AG09319 (cell line): ENCODE data around the gene HCK.

Experiments
- DNase-seq: peaks from one replicate; pipeline ENCODE4 v3.0.0-alpha.2; 2010; ENCODE audit warnings: low read depth; ENCODE audit errors: extremely low read depth
- CTCF ChIP-seq: IDR thresholded peaks from 2 replicates; pipeline ENCODE4 v1.5.1; 2011; ENCODE audit warnings: low read depth, mild to moderate bottlenecking, inconsistent platforms, low read length, moderate library complexity

HCK gene

GRCh38 chr20:32053648-32054047 lies 1.6 kb downstream of the HCK start:
- no peak for DNase-seq
- no peak for TF ChIP-seq CTCF

- DNase-seq = no peak
- no peak for TF ChIP-seq CTCF
These were observed 4.9 kb downstream of the HCK start for GRCh38 chr20:32056708-32057483.

- no peak for TF ChIP-seq CTCF
- no peak for DNase-seq
These were observed 5.7 kb downstream of the HCK start for GRCh38 chr20:32057656-32058184.

GRCh38 chr20:32059189-32059588 lies 7.1 kb downstream of the HCK start:
- TF ChIP-seq CTCF = no peak
- DNase-seq = no peak

- DNase-seq = no peak
- TF ChIP-seq CTCF = no peak
These were observed 10.7 kb downstream of the HCK start for GRCh38 chr20:32062776-32063170.

- no peak for TF ChIP-seq CTCF
- DNase-seq = no peak
These were observed 11.7 kb downstream of the HCK start for GRCh38 chr20:32063695-32064094.

- TF ChIP-seq CTCF = no peak
- no peak for DNase-seq
These were observed 12.6 kb downstream of the HCK start for GRCh38 chr20:32064667-32065066.
